ENCODE results near the gene MORC2. TPM values are rescaled to one million over a fixed set of nuclear protein-coding genes. Genes with fewer than 3 reads are reported as not detected.

MORC2 gene
- polyA plus RNA-seq, 1 donor from 2014 or later = 15.1 TPM

DNA sequence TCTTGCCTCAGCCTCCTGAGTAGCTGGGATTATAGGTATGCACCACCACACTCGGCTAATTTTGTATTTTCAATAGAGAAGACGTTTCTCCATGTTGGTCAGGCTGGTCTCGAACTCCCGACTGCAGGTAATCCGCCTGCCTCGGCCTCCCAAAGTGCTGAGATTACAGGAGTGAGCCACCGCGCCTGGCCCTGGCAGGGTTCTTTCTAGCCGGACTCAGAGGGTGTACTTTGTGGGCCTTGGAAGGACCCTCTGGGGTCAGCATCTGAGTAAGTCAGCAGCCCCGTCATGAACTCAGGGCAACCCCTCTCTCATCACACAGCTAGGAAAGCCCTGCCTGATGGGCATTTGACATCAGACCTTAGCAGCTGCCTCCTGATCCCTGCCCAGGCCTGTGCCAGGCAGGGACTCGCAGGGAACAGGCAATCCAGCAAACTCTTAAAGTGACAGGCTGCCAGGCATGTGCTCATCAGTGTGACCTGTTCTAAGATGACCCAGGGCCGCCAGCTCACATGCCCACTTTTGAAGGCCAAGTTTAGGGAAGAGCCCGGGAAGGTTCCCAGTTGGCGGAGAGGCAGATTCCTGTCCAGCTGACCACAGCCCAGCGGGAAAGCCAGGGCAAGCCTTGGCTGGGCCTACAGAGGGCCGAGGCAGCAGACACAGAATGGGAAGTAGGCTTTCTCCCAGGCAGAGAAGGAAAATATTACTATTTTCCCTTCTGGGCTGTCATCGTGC, 92.9 kb downstream of the MORC2 start:
- TF ChIP-seq MXI1 (conservative IDR thresholded peaks at IDR 0.05; ENCODE audit: poor library complexity, severe bottlenecking) (no peak), EZH2 (IDR thresholded peaks at IDR 0.05; ENCODE audit: borderline replicate concordance, insufficient read depth, low read length, poor library complexity, severe bottlenecking) (no peak), EP300 (conservative IDR thresholded peaks at IDR 0.05; ENCODE audit: poor library complexity, severe bottlenecking) (no peak), TAF1 (IDR thresholded peaks at IDR 0.05; ENCODE audit: low read depth) (no peak), SMC3 (conservative IDR thresholded peaks at IDR 0.05; ENCODE audit: poor library complexity) (no peak), POLR2AphosphoS5 (IDR thresholded peaks at IDR 0.05) (no peak), RAD21 (conservative IDR thresholded peaks at IDR 0.05) (no peak)
- TF ChIP-seq, protein P1, sequence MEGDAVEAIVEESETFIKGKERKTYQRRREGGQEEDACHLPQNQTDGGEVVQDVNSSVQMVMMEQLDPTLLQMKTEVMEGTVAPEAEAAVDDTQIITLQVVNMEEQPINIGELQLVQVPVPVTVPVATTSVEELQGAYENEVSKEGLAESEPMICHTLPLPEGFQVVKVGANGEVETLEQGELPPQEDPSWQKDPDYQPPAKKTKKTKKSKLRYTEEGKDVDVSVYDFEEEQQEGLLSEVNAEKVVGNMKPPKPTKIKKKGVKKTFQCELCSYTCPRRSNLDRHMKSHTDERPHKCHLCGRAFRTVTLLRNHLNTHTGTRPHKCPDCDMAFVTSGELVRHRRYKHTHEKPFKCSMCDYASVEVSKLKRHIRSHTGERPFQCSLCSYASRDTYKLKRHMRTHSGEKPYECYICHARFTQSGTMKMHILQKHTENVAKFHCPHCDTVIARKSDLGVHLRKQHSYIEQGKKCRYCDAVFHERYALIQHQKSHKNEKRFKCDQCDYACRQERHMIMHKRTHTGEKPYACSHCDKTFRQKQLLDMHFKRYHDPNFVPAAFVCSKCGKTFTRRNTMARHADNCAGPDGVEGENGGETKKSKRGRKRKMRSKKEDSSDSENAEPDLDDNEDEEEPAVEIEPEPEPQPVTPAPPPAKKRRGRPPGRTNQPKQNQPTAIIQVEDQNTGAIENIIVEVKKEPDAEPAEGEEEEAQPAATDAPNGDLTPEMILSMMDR (IDR thresholded peaks at IDR 0.05; ENCODE audit: poor library complexity, severe bottlenecking) = no peak
- TF ChIP-seq, protein P2, sequence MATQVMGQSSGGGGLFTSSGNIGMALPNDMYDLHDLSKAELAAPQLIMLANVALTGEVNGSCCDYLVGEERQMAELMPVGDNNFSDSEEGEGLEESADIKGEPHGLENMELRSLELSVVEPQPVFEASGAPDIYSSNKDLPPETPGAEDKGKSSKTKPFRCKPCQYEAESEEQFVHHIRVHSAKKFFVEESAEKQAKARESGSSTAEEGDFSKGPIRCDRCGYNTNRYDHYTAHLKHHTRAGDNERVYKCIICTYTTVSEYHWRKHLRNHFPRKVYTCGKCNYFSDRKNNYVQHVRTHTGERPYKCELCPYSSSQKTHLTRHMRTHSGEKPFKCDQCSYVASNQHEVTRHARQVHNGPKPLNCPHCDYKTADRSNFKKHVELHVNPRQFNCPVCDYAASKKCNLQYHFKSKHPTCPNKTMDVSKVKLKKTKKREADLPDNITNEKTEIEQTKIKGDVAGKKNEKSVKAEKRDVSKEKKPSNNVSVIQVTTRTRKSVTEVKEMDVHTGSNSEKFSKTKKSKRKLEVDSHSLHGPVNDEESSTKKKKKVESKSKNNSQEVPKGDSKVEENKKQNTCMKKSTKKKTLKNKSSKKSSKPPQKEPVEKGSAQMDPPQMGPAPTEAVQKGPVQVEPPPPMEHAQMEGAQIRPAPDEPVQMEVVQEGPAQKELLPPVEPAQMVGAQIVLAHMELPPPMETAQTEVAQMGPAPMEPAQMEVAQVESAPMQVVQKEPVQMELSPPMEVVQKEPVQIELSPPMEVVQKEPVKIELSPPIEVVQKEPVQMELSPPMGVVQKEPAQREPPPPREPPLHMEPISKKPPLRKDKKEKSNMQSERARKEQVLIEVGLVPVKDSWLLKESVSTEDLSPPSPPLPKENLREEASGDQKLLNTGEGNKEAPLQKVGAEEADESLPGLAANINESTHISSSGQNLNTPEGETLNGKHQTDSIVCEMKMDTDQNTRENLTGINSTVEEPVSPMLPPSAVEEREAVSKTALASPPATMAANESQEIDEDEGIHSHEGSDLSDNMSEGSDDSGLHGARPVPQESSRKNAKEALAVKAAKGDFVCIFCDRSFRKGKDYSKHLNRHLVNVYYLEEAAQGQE (IDR thresholded peaks at IDR 0.05; ENCODE audit: borderline replicate concordance) = no peak
- Histone ChIP-seq H3K4me3 (ENCODE audit: low read length) (no peak overlapping the region), H3K27ac (ENCODE audit: low read length) (no peak overlapping the region), H2AFZ (ENCODE audit: low read depth, low read length) (no peak overlapping the region), H3K9me3 (ENCODE audit: low read length) (no peaks in the 10 kb centered on the region), H3F3A (ENCODE audit: insufficient read depth, low read length, poor library complexity, severe bottlenecking) (no peaks in the 10 kb centered on the region), H3K4me2 (ENCODE audit: low read length) (no peak overlapping the region), H3K9me2 (ENCODE audit: insufficient read depth, low read length) (no peaks in the 10 kb centered on the region), H4K20me1 (ENCODE audit: insufficient read depth) (no peaks in the 10 kb centered on the region), H3K79me2 (replicated peaks; ENCODE audit: insufficient read depth, low read length) (no peaks in the 10 kb centered on the region), H3K36me3 (ENCODE audit: insufficient read depth, low read length) (no peaks in the 10 kb centered on the region), H3K9ac (ENCODE audit: low read length) (no peak overlapping the region), H3K27me3 (ENCODE audit: insufficient read depth, low read depth, low read length) (no peaks in the 10 kb centered on the region)

Small RNA genes lying within 50 kb of the gene (small RNA-seq; reads per million reads assigned to genes)
- 0 reads per million in 3 experiments for gene RF01892

Other genes with a start within 250 kb of the MORC2 start
- 73.5 and 77.9 TPM in 2 replicates for gene TUG1, start 491 bp upstream of the MORC2 start, polyA plus RNA-seq
- 2.8 and 3.4 TPM in 2 replicates for gene SMTN, start 112.5 kb upstream of the MORC2 start, polyA plus RNA-seq
- gene SELENOM, start 138.8 kb upstream of the MORC2 start, polyA plus RNA-seq = 6.3 and 6.6 TPM in 2 replicates
- gene INPP5J, start 154.2 kb upstream of the MORC2 start, polyA plus RNA-seq = 3.7 and 9.4 TPM in 2 replicates
- not detected in 2 replicates for gene PLA2G3, start 171.7 kb upstream of the MORC2 start, polyA plus RNA-seq
- gene RNF185, start 191.4 kb upstream of the MORC2 start, polyA plus RNA-seq = 38.5 and 42.2 TPM in 2 replicates
- gene LIMK2, start 243.5 kb upstream of the MORC2 start, polyA plus RNA-seq = 44.2 and 52.8 TPM in 2 replicates

Measured in neural cell (in vitro differentiated cells).